B cell (primary cell): ENCODE measurements around the gene ZSWIM6. TPM values are rescaled to one million over a fixed set of nuclear protein-coding genes. Genes with fewer than 3 reads are reported as not detected.

Experiments used
- ATAC-seq: fragments of 200-7000 bp; cut with Tn5 transposase; one replicate; pipeline ENCODE4 v1.10.0; 2021; ENCODE audit warnings: low read depth, mild to moderate bottlenecking, moderate number of reproducible peaks, moderate library complexity
- CTCF ChIA-PET: fragments of 350-600 bp; sonication (Branson Sonifier 250); formaldehyde crosslinking; loops from one replicate; lab custom pipeline; 2021; ENCODE audit warnings: antibody characterized with exemption, inconsistent platforms; lab: Charles Lee
- POLR2A ChIA-PET: fragments of 350-600 bp; sonication (Branson Sonifier 250); formaldehyde crosslinking; loops from one replicate; lab custom pipeline; 2021; ENCODE audit warnings: antibody characterized with exemption; lab: Charles Lee
- DNase-seq: peaks from one replicate; pipeline ENCODE4 v3.0.0; 2013
- H2AFZ ChIP-seq: 2 replicates; pipeline ENCODE4 v1.6.1; 2012; ENCODE audit warnings: mild to moderate bottlenecking, low read depth, low read length; ENCODE audit not compliant: insufficient read depth, poor library complexity, severe bottlenecking
- H3K27ac ChIP-seq, 2 donors: 1 replicate in 1 of 2; 2 replicates in 1 of 2; pipeline ENCODE4 v1.5.1; 2012 to 2013; ENCODE audit warnings: low read length in 2 of 2, mild to moderate bottlenecking in 2 of 2, moderate library complexity in 1 of 2
- H3K27me3 ChIP-seq, 4 experiments: fragments of 200-600 bp in 1 of 4; sonication (generic) in 1 of 4; replicated peaks in 1 of 4; 1 replicate in 2 of 4; 2 replicates in 2 of 4; pipeline versions ENCODE4 v1.6.1 to v1.7.0; 2013 to 2016; ENCODE audit warnings: low read length in 3 of 4, mild to moderate bottlenecking in 2 of 4, mixed read lengths in 1 of 4, moderate library complexity in 1 of 4; ENCODE audit not compliant: insufficient read depth in 4 of 4, control insufficient read depth in 3 of 4; ENCODE audit errors: control extremely low read depth in 1 of 4
- H3K36me3 ChIP-seq, 2 experiments: replicated peaks in 1 of 2; 1 replicate in 1 of 2; 2 replicates in 1 of 2; pipeline versions ENCODE4 v1.6.1 to v1.7.1; 2013; ENCODE audit warnings: low read length in 1 of 2; ENCODE audit not compliant: insufficient read depth in 2 of 2, control insufficient read depth in 1 of 2; ENCODE audit errors: control extremely low read depth in 1 of 2, extremely low read depth in 1 of 2
- H3K4me1 ChIP-seq, 2 donors: fragments of 200-600 bp in 1 of 2; sonication (generic) in 1 of 2; 1 replicate in 1 of 2; 2 replicates in 1 of 2; pipeline versions ENCODE4 v1.5.1 to v1.6.1; 2013 to 2017; ENCODE audit warnings: low read length in 2 of 2; ENCODE audit not compliant: control insufficient read depth in 2 of 2, insufficient read depth in 2 of 2
- H3K4me2 ChIP-seq: replicated peaks from 2 replicates; pipeline ENCODE3; 2012; ENCODE audit warnings: mild to moderate bottlenecking, low read depth, low read length; ENCODE audit not compliant: poor library complexity, severe bottlenecking
- H3K4me3 ChIP-seq, 5 experiments: fragments of 200-600 bp in 1 of 5; sonication (generic) in 1 of 5; 1 replicate in 3 of 5; 2 replicates in 2 of 5; pipeline versions ENCODE4 v1.5.1 to v1.7.0; 2011 to 2016; ENCODE audit warnings: low read length in 4 of 5, mild to moderate bottlenecking in 4 of 5, low read depth in 2 of 5, control low read depth in 1 of 5, moderate library complexity in 1 of 5; ENCODE audit not compliant: insufficient read depth in 1 of 5; ENCODE audit errors: control extremely low read depth in 1 of 5, extremely low read depth in 1 of 5
- H3K79me2 ChIP-seq: fragments of 200-600 bp; sonication (generic); one replicate; pipeline ENCODE4 v1.6.0; 2016; ENCODE audit warnings: low read length; ENCODE audit not compliant: control insufficient read depth, insufficient read depth
- H3K9ac ChIP-seq: fragments of 200-600 bp; sonication (generic); 2 replicates; pipeline ENCODE4 v1.6.1; 2017; ENCODE audit warnings: mild to moderate bottlenecking, low read length, moderate library complexity
- H3K9me3 ChIP-seq, 3 donors: one replicate each; pipeline versions ENCODE4 v1.6.1 to v1.7.1; 2013; ENCODE audit warnings: low read length in 2 of 3; ENCODE audit not compliant: control insufficient read depth in 2 of 3, insufficient read depth in 1 of 3; ENCODE audit errors: control extremely low read depth in 1 of 3
- H4K20me1 ChIP-seq: 2 replicates; pipeline ENCODE4 v1.6.0; 2012; ENCODE audit warnings: mild to moderate bottlenecking, low read length; ENCODE audit not compliant: insufficient read depth, control insufficient read depth, poor library complexity, severe bottlenecking
- H3K27ac Mint-ChIP-seq: one replicate; pipeline ENCODE4 v1.8.0; 2021; ENCODE audit warnings: mixed read lengths
- H3K27me3 Mint-ChIP-seq: one replicate; pipeline ENCODE4 v1.8.0; 2021; ENCODE audit warnings: mixed read lengths
- H3K4me1 Mint-ChIP-seq: one replicate; pipeline ENCODE4 v1.8.0; 2021; ENCODE audit warnings: mixed read lengths
- H3K4me3 Mint-ChIP-seq: one replicate; pipeline ENCODE4 v1.8.0; 2021; ENCODE audit warnings: mixed read lengths
- H3K9me3 Mint-ChIP-seq: one replicate; pipeline ENCODE4 v1.8.0; 2022; ENCODE audit warnings: mixed read lengths; ENCODE audit not compliant: insufficient read depth
- EZH2 ChIP-seq: IDR thresholded peaks from 2 replicates; pipeline ENCODE4 v1.6.1; 2012; ENCODE audit warnings: borderline replicate concordance, low read depth, mild to moderate bottlenecking, moderate library complexity, low read length; ENCODE audit not compliant: insufficient read depth, poor library complexity, severe bottlenecking
- WGBS: methylation state at CpG from one replicate; pipeline ENCODE4 v1.1.5; 2013; ENCODE audit warnings: missing lambda C conversion rate; ENCODE audit not compliant: insufficient coverage; 5-methylcytosine and 5-hydroxymethylcytosine counted together
- intact Hi-C: fragments of 100-400 bp; cut with micrococcal nuclease; formaldehyde crosslinking; loops from one replicate; pipeline ENCODE4 v1.10.0; 2022
- polyA plus RNA-seq: library from polyadenylated mRNA; depleted of rRNA; stranded (reverse); fragments of >200 nt; gene quantifications from 2 replicates; pipeline ENCODE4 v1.2.3, GENCODE V29; 2012
- total RNA-seq, 2 donors: library from RNA; stranded (reverse); fragments of 120-200 nt in 1 of 2; gene quantifications; 1 replicate in 1 of 2; 2 replicates in 1 of 2; pipeline versions ENCODE4 v1.2.3 to v1.2.4, GENCODE V29; 2013 to 2022
- TF ChIP-seq, protein P1 (sequence below): fragments of 200-600 bp; IDR thresholded peaks from one replicate; pipeline ENCODE4 v1.8.0; 2022; ENCODE audit warnings: antibody characterized with exemption, mild to moderate bottlenecking

The ZSWIM6 gene
- total and polyA plus RNA-seq, 2 donors (not counting 1 experiment from before 2014, with no cell fraction given) = 7.9 to 16.4 TPM

DNA sequence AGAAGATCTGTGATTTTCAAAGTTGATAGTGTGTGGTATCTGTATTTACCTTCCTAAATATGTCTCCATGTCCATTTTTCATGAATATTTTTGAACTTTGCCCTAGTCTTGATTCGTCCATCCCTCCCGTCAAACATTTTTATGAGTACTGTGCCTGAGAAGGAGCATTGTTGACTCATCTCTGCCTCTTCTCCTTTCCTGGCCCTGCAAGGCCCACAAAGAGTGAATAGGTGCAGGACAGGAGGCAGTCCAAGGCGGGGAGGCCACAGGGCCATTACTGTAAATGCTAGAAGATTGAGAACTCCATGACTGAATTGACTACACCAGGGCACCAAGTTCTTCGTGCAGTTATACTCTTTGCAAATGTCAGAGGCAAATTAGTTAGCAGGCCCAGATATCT, 200.9 kb downstream of the ZSWIM6 start:
- Histone ChIP-seq H3K4me1 (peaks cover 3 to 6% of the 10 kb centered on the region in 2 donors), H3K27ac (no peak overlapping the region), H3K27me3 (no peaks in the 10 kb centered on the region), H3K36me3 (peaks cover 1 to 40% of the 10 kb centered on the region in 2 experiments), H2AFZ (no peak overlapping the region), H3K4me2 (no peak overlapping the region), H4K20me1 (no peaks in the 10 kb centered on the region), H3K4me3 (no peak overlapping the region), H3K9ac (no peak overlapping the region), H3K9me3 (peaks cover 0 to 6% (median 4%) of the 10 kb centered on the region in 3 donors), H3K79me2 (no peaks in the 10 kb centered on the region)
- H3K9me3 Mint-ChIP-seq = peaks cover 3% of the 10 kb centered on the region
- no peak overlapping the region for H3K27ac Mint-ChIP-seq
- ChIA-PET POLR2A (no interaction called here), CTCF (no interaction called here)
- DNase-seq (no peak), ATAC-seq (no peak)
- H3K27me3 Mint-ChIP-seq = no peaks in the 10 kb centered on the region
- H3K4me3 Mint-ChIP-seq = no peak overlapping the region
- TF ChIP-seq, protein P1, sequence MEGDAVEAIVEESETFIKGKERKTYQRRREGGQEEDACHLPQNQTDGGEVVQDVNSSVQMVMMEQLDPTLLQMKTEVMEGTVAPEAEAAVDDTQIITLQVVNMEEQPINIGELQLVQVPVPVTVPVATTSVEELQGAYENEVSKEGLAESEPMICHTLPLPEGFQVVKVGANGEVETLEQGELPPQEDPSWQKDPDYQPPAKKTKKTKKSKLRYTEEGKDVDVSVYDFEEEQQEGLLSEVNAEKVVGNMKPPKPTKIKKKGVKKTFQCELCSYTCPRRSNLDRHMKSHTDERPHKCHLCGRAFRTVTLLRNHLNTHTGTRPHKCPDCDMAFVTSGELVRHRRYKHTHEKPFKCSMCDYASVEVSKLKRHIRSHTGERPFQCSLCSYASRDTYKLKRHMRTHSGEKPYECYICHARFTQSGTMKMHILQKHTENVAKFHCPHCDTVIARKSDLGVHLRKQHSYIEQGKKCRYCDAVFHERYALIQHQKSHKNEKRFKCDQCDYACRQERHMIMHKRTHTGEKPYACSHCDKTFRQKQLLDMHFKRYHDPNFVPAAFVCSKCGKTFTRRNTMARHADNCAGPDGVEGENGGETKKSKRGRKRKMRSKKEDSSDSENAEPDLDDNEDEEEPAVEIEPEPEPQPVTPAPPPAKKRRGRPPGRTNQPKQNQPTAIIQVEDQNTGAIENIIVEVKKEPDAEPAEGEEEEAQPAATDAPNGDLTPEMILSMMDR = no peak
- TF ChIP-seq EZH2 = no peak
- peaks cover 10% of the 10 kb centered on the region for H3K4me1 Mint-ChIP-seq
- intact Hi-C loops = no loop called here
- WGBS = 100% methylated on average over 2 of the region's 4 CpGs

DNA sequence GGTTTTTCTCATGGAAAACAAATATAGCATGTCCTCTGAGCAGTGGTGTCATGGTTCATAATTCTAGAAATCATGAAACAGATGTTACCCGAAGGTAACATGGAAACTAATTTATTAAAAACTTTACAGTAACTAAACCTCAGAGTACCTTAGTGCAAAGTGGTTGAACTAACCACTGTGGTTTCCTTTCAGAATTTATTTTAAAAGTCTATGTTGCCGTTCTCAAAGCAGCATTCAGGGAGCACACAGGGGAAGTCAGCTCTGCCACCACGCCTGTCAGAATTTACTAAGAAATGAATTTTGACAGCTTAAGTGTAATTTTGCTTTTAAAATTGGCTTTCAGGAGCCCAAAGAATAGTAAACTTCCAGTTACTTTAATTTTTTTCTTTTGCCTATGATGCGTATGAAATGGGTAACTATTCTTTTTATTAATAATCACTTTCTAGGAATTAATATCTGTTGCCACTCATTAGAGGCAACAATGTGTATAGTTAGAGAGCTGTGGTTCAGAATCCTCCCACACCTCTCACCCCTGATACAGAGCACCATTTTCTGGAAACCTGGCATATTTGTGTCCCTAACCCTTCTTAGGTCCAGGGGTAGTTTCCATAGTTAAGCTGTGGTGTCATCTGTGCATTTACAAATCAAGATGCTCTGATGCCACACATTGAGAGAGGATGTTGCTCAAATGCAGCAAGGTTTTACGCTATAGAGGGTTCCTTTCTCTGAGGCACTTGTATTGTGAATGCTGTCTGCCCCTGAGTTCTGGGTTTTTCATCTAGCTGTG, 202.6 kb downstream of the ZSWIM6 start:
- ChIA-PET POLR2A (no interaction called here), CTCF (no interaction called here)
- Mint-ChIP-seq H3K9me3 (peaks cover 3% of the 10 kb centered on the region), H3K4me3 (no peak overlapping the region), H3K27me3 (no peaks in the 10 kb centered on the region), H3K4me1 (peaks cover 10% of the 10 kb centered on the region), H3K27ac (no peak overlapping the region)
- Histone ChIP-seq H3K4me1 (peaks cover 3 to 6% of the 10 kb centered on the region in 2 donors), H3K27ac (no peak overlapping the region), H4K20me1 (no peaks in the 10 kb centered on the region), H3K27me3 (no peaks in the 10 kb centered on the region), H3K4me2 (no peak overlapping the region), H3K9me3 (peaks cover 0 to 6% (median 4%) of the 10 kb centered on the region in 3 donors), H3K9ac (peak overlapping the region; percentile 3), H3K4me3 (no peak overlapping the region), H2AFZ (no peak overlapping the region), H3K79me2 (no peaks in the 10 kb centered on the region), H3K36me3 (peaks cover 0 to 52% of the 10 kb centered on the region in 2 experiments)
- WGBS = 38% methylated on average over 2 of the region's 5 CpGs
- TF ChIP-seq, protein P1 = no peak
- no peak for TF ChIP-seq EZH2
- DNase-seq (peak; percentile 2), ATAC-seq (no peak)
- intact Hi-C loops = no loop called here
